ENCODE measurements around the gene SLIT3.

The SLIT3 gene

GRCh38 chr5:168892618-168893186, 408.2 kb downstream of the SLIT3 start:
- Histone ChIP-seq H3K36me3 (ENCODE audit: control insufficient read depth, insufficient read depth, low read length) (no peaks in the 10 kb centered on the region), H3K4me3 (ENCODE audit: low read depth, low read length) (no peak overlapping the region), H3K4me1 (ENCODE audit: control insufficient read depth, insufficient read depth, low read length) (no peaks in the 10 kb centered on the region), H3K9me3 (ENCODE audit: control insufficient read depth, insufficient read depth, low read length) (no peaks in the 10 kb centered on the region), H3K9ac (ENCODE audit: low read depth, low read length) (no peak overlapping the region), H3K27me3 (ENCODE audit: control insufficient read depth, insufficient read depth, low read length) (no peaks in the 10 kb centered on the region)

GRCh38 chr5:168890816-168891812, 409.8 kb downstream of the SLIT3 start:
- H3K36me3 ChIP-seq (ENCODE audit: control insufficient read depth, insufficient read depth, low read length) = no peaks in the 10 kb centered on the region
- H3K4me1 ChIP-seq (ENCODE audit: control insufficient read depth, insufficient read depth, low read length) = no peaks in the 10 kb centered on the region
- H3K9ac ChIP-seq (ENCODE audit: low read depth, low read length) = no peak overlapping the region
- no peaks in the 10 kb centered on the region for H3K9me3 ChIP-seq (ENCODE audit: control insufficient read depth, insufficient read depth, low read length)
- H3K27me3 ChIP-seq (ENCODE audit: control insufficient read depth, insufficient read depth, low read length) = no peaks in the 10 kb centered on the region
- no peak overlapping the region for H3K4me3 ChIP-seq (ENCODE audit: low read depth, low read length)

GRCh38 chr5:168889039-168889438, 411.9 kb downstream of the SLIT3 start:
- no peaks in the 10 kb centered on the region for H3K4me1 ChIP-seq (ENCODE audit: control insufficient read depth, insufficient read depth, low read length)
- no peaks in the 10 kb centered on the region for H3K27me3 ChIP-seq (ENCODE audit: control insufficient read depth, insufficient read depth, low read length)
- no peaks in the 10 kb centered on the region for H3K36me3 ChIP-seq (ENCODE audit: control insufficient read depth, insufficient read depth, low read length)
- H3K9ac ChIP-seq (ENCODE audit: low read depth, low read length) = no peak overlapping the region
- no peak overlapping the region for H3K4me3 ChIP-seq (ENCODE audit: low read depth, low read length)
- no peaks in the 10 kb centered on the region for H3K9me3 ChIP-seq (ENCODE audit: control insufficient read depth, insufficient read depth, low read length)

- H3K9me3 ChIP-seq (ENCODE audit: control insufficient read depth, insufficient read depth, low read length) = no peaks in the 10 kb centered on the region
- H3K27me3 ChIP-seq (ENCODE audit: control insufficient read depth, insufficient read depth, low read length) = no peaks in the 10 kb centered on the region
- H3K4me1 ChIP-seq (ENCODE audit: control insufficient read depth, insufficient read depth, low read length) = peaks cover 4% of the 10 kb centered on the region
- no peak overlapping the region for H3K9ac ChIP-seq (ENCODE audit: low read depth, low read length)
- H3K4me3 ChIP-seq (ENCODE audit: low read depth, low read length) = no peak overlapping the region
- H3K36me3 ChIP-seq (ENCODE audit: control insufficient read depth, insufficient read depth, low read length) = no peaks in the 10 kb centered on the region
Observed at GRCh38 chr5:168887931-168888330, 413.0 kb downstream of the SLIT3 start.

- Histone ChIP-seq H3K27me3 (ENCODE audit: control insufficient read depth, insufficient read depth, low read length) (peaks cover 6% of the 10 kb centered on the region), H3K36me3 (ENCODE audit: control insufficient read depth, insufficient read depth, low read length) (no peaks in the 10 kb centered on the region), H3K4me3 (ENCODE audit: low read depth, low read length) (no peak overlapping the region), H3K9me3 (ENCODE audit: control insufficient read depth, insufficient read depth, low read length) (no peaks in the 10 kb centered on the region), H3K9ac (ENCODE audit: low read depth, low read length) (no peak overlapping the region), H3K4me1 (ENCODE audit: control insufficient read depth, insufficient read depth, low read length) (peaks cover 7% of the 10 kb centered on the region)
Observed at GRCh38 chr5:168886157-168886556, 414.8 kb downstream of the SLIT3 start.

GRCh38 chr5:168885324-168886120, 415.4 kb downstream of the SLIT3 start:
- peaks cover 10% of the 10 kb centered on the region for H3K4me1 ChIP-seq (ENCODE audit: control insufficient read depth, insufficient read depth, low read length)
- H3K36me3 ChIP-seq (ENCODE audit: control insufficient read depth, insufficient read depth, low read length) = no peaks in the 10 kb centered on the region
- H3K27me3 ChIP-seq (ENCODE audit: control insufficient read depth, insufficient read depth, low read length) = peaks cover 6% of the 10 kb centered on the region

GRCh38 chr5:168883991-168884390, 416.9 kb downstream of the SLIT3 start:
- no peaks in the 10 kb centered on the region for H3K36me3 ChIP-seq (ENCODE audit: control insufficient read depth, insufficient read depth, low read length)
- H3K4me3 ChIP-seq (ENCODE audit: low read depth, low read length) = no peak overlapping the region
- H3K9me3 ChIP-seq (ENCODE audit: control insufficient read depth, insufficient read depth, low read length) = no peaks in the 10 kb centered on the region
- no peak overlapping the region for H3K9ac ChIP-seq (ENCODE audit: low read depth, low read length)
- peaks cover 13% of the 10 kb centered on the region for H3K27me3 ChIP-seq (ENCODE audit: control insufficient read depth, insufficient read depth, low read length)
- H3K4me1 ChIP-seq (ENCODE audit: control insufficient read depth, insufficient read depth, low read length) = peaks cover 10% of the 10 kb centered on the region

More at GRCh38 chr5:168885324-168886120, 415.4 kb downstream of the SLIT3 start:
- no peak overlapping the region for H3K9ac ChIP-seq (ENCODE audit: low read depth, low read length)
- no peaks in the 10 kb centered on the region for H3K9me3 ChIP-seq (ENCODE audit: control insufficient read depth, insufficient read depth, low read length)
- H3K4me3 ChIP-seq (ENCODE audit: low read depth, low read length) = no peak overlapping the region

GRCh38 chr5:168883281-168883741, 417.6 kb downstream of the SLIT3 start:
- Histone ChIP-seq H3K4me1 (ENCODE audit: control insufficient read depth, insufficient read depth, low read length) (peaks cover 10% of the 10 kb centered on the region), H3K9me3 (ENCODE audit: control insufficient read depth, insufficient read depth, low read length) (no peaks in the 10 kb centered on the region), H3K4me3 (ENCODE audit: low read depth, low read length) (no peak overlapping the region), H3K27me3 (ENCODE audit: control insufficient read depth, insufficient read depth, low read length) (peaks cover 13% of the 10 kb centered on the region), H3K36me3 (ENCODE audit: control insufficient read depth, insufficient read depth, low read length) (no peaks in the 10 kb centered on the region), H3K9ac (ENCODE audit: low read depth, low read length) (no peak overlapping the region)

- no peak overlapping the region for H3K4me3 ChIP-seq (ENCODE audit: low read depth, low read length)
- H3K4me1 ChIP-seq (ENCODE audit: control insufficient read depth, insufficient read depth, low read length) = peaks cover 10% of the 10 kb centered on the region
- peaks cover 13% of the 10 kb centered on the region for H3K27me3 ChIP-seq (ENCODE audit: control insufficient read depth, insufficient read depth, low read length)
Observed at GRCh38 chr5:168882283-168882682, 418.7 kb downstream of the SLIT3 start.

GRCh38 chr5:168881427-168882149, 419.4 kb downstream of the SLIT3 start:
- Histone ChIP-seq H3K9me3 (ENCODE audit: control insufficient read depth, insufficient read depth, low read length) (no peaks in the 10 kb centered on the region), H3K4me3 (ENCODE audit: low read depth, low read length) (no peak overlapping the region), H3K36me3 (ENCODE audit: control insufficient read depth, insufficient read depth, low read length) (no peaks in the 10 kb centered on the region), H3K4me1 (ENCODE audit: control insufficient read depth, insufficient read depth, low read length) (peaks cover 10% of the 10 kb centered on the region), H3K9ac (ENCODE audit: low read depth, low read length) (no peak overlapping the region), H3K27me3 (ENCODE audit: control insufficient read depth, insufficient read depth, low read length) (peaks cover 13% of the 10 kb centered on the region)

More at GRCh38 chr5:168882283-168882682, 418.7 kb downstream of the SLIT3 start:
- Histone ChIP-seq H3K9ac (ENCODE audit: low read depth, low read length) (no peak overlapping the region), H3K36me3 (ENCODE audit: control insufficient read depth, insufficient read depth, low read length) (no peaks in the 10 kb centered on the region), H3K9me3 (ENCODE audit: control insufficient read depth, insufficient read depth, low read length) (no peaks in the 10 kb centered on the region)

GRCh38 chr5:168879929-168880328, 421.0 kb downstream of the SLIT3 start:
- H3K4me1 ChIP-seq (ENCODE audit: control insufficient read depth, insufficient read depth, low read length) = peaks cover 13% of the 10 kb centered on the region
- H3K27me3 ChIP-seq (ENCODE audit: control insufficient read depth, insufficient read depth, low read length) = peaks cover 13% of the 10 kb centered on the region
- no peaks in the 10 kb centered on the region for H3K9me3 ChIP-seq (ENCODE audit: control insufficient read depth, insufficient read depth, low read length)
- H3K36me3 ChIP-seq (ENCODE audit: control insufficient read depth, insufficient read depth, low read length) = no peaks in the 10 kb centered on the region
- H3K9ac ChIP-seq (ENCODE audit: low read depth, low read length) = no peak overlapping the region
- no peak overlapping the region for H3K4me3 ChIP-seq (ENCODE audit: low read depth, low read length)
